Nucleus accumbens (tissue), 56 donors: ENCODE measurements around the gene AKAP5.

Experiments
- DNase-seq, 56 donors: peaks; one replicate each; lab custom pipeline; 2025; lab: John Stamatoyannopoulos, UW

AKAP5 gene

DNA sequence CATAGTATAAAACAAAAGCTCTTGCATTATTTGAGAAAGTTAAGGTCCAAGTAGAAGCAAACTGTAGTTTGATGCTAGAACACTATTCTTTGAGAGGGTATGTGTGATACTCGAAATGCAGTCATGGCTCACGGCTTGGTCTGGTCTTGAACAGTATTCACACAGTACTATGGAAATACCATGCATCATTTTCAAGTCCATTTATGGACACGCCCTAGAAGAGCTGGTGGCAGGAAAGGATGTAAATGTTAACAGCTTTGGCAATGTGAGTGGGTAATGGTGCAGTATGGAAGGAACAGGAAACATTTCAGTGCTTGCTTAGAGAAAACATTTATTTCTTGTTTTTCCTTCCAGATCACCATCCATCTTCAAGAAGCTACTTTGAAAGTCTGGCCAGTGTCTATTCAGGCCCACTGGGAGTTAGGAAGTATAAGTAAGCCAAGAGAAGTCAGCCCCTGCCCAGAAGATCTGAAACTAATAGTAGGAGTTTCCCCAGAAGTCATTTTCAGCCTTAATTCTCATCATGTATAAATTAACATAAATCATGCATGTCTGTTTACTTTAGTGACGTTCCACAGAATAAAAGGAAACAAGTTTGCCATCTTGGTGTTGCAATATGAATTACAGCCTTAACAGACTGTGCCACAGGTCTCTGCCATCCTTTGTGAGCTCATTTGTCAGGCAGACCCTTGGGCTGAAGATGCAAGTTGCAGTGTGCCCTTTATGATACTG lies 5.7 kb upstream of the AKAP5 start:
- DNase-seq: no peak

DNA sequence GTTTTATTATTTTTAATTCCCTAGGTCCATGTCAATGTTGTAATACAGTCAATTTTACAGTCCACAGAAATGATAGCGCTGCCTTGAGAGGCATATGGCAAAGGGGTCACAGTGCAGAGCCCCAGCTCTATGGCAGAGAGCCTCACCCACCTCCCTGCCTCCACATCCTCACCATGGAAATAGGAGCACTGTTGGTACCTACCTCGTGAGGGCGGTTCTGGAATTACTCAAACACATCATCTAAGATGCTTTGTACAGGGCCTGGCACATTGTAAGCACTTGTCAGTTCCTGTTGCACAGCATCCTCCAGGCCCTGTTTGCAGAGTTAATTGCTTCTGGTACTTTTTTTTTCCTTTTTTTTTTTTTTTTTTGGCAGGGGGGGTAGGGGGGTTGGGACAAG lies 4.1 kb upstream of the AKAP5 start:
- peak in 15 of 56 donors; percentile 15 to 73 (median 46) for DNase-seq

DNA sequence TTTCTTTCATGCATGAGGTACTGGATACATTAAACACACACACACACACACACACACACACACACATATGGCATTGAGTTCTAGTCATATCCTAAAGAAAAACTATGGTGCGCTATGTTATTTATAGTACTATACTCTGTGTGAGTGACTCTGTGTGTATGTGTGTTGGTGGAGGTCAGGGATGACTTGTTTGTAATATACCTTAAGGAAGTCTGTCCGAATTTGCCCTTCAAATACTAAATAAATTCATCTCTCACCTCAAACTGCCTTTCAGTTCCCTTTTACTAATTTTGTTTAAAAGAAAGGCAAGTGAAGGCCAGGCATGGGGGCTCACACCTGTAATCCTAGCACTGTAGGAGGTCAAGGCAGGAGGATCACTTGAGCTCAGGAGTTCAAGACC lies 2.1 kb upstream of the AKAP5 start:
- no peak for DNase-seq

DNA sequence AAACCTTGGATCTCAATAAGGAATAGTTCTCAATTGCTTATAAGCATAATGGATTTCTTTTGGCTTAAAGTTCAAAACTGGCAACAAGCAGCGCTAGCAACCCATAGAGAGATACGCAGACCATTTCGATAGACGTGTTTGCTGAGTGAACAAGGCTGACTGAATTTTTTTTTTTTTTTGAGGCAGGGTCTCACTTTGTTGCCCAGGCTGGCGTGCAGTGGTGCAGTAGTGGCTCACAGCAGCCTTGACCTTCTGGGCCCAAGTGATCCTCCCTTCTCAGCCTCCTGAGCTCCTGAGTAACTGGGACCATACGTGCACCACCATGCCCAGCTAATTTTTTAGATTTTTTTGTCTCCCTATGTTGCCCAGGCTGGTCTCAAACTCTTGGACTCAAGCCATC lies 1.4 kb upstream of the AKAP5 start:
- no peak for DNase-seq

DNA sequence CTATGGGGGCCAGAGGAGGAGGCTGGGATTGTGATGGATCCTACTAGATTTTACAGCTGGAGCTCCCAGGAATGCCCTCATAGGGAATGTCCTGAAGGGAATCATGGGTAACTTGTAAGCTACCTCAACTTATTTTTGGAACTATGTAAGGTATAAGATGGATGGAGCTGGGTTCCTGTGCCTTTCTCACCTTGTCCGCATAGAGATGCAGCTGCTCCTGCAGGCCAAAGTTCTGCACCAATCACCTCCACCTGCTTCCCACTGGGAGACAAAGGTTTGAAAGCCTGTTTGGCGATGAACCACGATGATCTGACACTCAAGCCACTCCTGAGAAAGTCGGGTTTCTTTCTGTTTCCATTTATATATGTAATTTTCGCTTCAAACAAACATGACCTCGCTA lies 648 bp upstream of the AKAP5 start:
- DNase-seq: no peak

DNA sequence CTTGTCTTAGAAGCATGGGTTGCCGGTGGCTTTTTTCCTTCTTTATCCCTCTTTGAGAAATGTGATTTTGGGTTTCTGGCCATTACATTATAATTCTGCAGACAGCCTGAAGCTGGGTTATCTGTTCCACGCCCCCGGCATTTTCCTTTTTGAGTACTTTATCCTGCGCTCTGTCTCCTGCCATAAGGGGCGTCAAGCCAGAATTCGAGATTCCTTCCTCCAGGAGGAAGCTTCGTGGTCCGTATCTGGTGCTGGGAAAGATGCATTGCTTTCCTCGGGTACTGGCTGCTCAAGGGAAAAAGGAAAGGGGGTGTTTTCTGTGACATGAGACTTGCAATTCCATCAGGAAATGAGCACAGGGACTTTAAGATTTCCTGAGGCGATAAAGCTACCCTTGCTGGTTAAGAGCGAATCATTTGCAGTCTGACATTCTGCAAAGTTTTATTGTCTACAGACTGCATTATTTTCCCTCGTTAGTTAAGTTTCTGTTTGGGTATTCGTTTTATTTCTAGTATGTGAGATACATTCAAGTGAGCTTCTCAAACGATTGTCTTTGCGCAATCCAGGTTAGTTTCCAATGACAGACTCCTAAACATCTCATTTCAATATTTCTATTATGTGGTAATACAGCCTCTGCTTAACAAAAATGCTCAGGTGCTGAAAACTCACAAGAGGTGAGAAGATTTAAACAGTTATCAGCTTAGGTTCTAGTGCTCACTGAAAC lies 694 bp downstream of the AKAP5 start:
- peak in 18 of 56 donors; percentile 13 to 52 (median 24) for DNase-seq

DNA sequence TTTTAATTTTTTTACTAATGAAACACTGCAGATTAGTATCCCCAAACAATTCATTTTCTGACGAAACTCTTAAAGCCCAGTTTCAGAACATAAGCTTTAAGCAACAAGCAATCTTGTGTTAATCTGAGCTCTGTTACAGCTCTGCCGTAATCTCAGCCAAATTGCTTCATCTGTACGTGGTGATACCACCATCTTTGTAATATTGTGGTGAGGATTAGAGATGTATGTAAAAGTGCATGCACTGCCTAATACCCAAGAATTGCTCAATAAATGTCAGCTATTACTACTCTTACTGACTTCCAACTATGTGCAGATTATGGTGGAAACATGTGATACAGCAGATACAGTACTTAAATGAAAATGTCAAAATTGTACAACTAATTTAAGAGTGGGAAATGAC lies 1.8 kb downstream of the AKAP5 start:
- no peak for DNase-seq

DNA sequence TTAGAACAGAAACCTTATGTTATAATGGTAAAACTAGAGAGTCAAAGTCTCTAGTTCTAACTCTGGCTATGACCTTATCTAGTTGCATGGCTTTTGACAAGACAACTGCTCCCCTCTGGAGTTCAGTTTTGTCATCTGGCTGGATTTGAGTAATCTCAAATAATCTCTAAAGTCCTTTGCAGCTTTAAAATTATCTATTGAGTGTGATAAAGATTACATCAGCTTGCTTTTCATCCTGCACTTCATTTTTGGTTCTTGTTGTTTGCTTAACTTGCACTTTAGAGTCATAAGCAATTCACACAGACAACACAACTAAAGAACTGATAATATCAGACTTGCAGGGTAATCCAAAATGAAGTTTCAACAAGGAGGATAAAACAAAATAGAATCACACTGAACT lies 2.3 kb downstream of the AKAP5 start:
- no peak for DNase-seq

DNA sequence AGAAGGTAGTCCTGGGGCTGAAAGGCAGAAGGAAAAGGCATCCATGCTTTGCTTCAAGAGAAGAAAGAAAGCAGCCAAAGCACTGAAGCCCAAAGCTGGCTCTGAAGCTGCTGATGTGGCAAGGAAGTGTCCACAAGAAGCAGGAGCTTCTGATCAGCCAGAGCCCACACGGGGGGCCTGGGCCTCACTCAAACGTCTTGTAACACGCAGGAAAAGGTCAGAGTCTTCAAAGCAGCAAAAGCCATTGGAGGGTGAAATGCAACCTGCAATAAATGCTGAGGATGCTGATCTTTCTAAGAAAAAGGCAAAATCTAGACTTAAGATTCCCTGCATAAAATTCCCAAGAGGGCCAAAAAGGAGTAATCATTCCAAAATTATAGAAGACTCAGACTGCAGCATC lies 3.2 kb downstream of the AKAP5 start:
- no peak for DNase-seq

DNA sequence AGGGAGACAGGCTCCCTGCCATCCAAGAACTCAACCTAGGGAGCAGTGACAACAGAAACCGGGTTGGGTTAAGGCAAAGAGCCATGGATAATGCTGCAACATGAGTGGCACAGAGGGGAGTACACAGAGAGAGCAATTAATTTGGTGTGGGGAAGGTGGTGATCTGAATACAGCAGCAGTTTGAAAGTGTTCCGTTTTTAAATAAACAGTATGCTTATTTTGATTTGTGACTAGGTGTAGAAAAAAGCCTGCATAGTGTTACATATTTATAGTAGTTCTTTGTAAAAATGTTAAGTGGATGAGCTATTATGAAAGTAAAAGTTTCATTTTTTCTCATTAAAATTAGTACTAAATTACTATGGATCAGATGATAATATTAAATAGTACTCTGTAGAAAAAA lies 8.7 kb downstream of the AKAP5 start:
- no peak for DNase-seq

DNA sequence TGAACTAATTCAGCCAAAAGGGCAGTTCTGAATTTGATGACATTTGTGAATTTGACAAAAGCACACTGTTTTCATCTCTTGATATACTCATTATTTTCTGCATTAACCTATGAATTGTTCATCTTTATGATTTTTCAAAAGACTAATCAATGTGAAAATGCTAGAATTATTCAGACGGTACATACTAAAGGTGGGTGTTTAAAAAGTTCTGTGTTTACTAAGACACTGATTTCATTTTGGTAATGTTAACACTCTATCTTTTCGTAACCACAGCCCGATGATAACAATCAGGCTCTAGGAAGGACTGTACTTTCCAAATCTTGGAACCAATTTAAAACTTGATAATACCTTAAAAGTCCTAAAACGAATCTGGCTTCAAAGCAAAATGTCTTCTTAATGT lies 9.4 kb downstream of the AKAP5 start:
- DNase-seq: no peak

DNA sequence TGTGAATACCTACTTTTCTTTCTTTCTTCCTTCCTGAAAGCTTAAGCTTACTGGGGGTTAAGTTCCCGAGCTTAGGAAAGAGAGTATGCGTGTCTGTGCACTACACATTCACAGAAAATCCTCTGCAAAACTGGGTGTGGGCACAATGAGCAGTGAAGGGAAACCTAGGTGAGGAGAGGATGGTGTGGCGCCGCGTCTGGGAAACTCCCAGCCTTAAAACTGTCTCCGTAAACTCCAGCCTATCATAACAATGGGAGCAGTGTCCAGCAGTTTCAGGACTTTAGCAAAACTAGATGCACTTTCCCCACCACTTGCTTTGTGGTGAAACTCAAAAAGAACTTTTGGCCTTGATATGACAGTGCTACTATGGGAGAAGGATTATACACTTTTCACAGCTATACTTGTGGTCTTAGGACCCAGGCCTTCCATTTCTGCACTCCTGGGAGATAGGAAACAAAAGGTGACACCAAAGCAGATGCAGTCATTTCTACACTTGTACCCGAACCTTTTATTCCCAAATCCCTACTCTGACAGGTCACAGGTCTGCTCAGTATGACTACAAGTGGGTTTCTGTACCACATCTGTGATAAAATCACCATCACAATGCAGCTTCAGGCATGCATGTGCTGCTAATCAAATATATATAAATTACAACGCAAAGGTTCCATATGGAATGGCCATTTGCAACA lies 10.4 kb downstream of the AKAP5 start:
- DNase-seq: no peak

DNA sequence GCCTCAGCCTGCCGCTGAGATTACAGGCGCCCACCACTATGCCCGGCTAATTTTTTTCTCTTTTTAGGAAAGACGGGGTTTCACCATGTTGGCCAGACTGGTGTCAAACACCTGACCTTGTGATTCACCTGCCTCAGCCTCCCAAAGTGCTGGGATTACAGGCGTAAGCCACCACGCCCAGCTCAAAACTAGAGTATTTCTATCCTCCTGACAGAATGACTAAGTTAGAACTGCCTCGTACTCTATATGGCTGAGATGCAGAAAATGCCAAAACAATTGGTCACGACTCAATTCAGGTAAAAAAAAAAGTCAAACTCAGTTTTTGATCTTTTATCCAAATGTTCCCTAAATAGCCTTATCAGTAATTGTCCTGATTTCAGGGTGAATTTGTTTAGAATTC lies 11.1 kb downstream of the AKAP5 start:
- DNase-seq: no peak

DNA sequence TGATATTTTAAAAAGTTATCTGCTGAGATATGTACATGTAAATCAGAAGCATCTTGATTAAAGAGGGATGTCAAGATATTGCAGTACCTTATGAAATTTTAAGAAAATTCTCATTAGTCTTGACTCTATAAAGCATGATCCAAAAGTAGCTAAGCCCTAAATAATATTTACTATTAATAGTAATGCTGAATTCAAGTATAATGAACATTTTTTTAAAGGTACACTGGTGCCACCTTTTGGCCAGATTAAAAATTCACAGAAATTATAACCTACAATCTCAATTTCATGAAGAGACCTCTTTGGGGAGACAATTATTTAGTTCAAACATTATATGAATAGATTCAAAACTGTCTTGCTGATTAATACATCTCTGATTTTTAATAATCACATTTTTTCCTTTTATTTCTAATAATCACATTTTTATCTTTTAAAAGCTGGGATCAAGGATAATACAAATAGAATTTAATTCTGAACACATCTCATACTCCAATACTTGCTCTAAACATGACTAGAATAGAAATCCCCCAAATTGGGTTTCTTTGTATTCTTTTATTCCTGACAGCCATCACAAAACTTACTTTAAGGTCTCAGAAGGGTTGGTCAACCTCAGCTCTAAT lies 13.4 kb downstream of the AKAP5 start:
- no peak for DNase-seq

DNA sequence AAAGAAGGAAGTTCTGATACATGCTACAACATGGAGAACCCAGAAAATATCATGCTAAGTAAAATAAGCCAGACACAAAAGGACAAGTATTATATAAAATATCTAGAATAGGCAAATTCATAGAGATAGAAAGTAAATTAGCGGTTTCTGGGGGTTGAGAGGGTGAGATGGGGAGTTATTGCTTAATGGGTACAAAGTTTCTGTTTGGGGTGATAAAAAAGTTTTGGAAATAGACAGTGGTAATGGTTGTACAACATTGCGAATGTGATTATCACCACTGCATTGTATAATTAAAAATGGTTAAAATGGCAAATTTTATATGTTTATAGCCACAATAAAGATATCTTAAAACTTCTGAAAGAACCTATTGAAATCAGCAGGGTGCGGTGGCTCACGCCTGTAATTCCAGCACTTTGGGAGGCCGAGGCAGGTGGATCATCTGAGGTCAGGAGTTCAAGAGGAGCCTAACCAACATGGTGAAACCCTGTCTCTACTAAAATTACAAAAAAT lies 23.3 kb downstream of the AKAP5 start:
- DNase-seq: no peak

DNA sequence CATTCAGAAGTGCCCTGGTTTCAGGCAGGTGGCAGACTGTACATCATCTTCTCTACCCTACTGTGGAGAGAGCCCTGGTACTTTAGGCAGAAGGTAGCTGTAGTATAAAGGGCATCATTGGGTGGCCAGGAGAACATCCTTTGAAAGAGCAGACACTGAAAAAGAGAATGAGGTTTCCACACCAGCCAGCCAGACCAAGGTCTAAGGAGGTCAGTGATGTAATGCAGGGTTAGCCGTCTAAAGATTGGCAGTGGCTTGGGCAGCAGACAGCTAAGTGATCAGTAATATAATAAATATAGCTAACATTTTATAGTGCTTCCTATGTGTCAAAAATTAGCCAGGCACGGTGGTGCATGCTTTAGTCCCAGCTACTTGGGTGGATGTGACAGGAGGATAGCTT lies 26.3 kb downstream of the AKAP5 start:
- no peak for DNase-seq

DNA sequence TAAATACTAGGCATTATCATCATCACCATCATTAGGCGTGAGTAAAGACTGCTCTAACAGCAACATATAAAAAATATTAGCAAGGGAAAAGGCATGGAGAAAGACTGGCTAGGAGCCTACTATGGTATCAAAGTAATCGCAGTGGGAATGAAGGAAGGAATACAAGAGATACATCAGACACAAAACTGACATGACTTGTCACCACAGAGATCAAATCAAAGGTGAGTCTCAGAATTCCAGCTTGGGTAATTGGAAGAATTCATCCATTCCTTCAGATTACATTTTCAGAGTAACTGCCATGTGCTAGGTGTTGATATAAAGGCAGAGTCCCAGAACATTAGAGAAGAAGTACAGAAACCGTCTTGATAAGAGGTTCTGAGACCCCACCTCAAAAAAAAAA lies 28.2 kb downstream of the AKAP5 start:
- DNase-seq: no peak

DNA sequence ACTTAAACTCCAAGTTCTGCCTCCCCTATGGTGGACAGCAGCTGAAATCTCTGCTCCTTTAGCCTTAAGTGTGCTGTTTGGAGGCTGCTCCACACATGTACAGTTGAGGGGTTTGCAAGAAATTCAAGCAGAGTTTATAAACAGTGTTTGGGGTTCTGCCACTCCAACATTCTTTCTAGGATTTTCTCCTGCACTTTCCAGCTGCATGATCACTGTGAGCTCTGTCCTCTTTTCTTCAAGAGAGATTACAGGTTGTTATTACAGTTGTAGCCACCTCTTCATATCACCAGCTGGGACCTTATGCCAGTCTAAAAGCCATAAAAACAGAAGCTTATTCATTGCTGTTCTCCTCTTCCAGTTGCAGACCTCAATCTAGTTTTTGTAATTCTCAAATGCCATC lies 30.0 kb downstream of the AKAP5 start:
- DNase-seq: no peak

DNA sequence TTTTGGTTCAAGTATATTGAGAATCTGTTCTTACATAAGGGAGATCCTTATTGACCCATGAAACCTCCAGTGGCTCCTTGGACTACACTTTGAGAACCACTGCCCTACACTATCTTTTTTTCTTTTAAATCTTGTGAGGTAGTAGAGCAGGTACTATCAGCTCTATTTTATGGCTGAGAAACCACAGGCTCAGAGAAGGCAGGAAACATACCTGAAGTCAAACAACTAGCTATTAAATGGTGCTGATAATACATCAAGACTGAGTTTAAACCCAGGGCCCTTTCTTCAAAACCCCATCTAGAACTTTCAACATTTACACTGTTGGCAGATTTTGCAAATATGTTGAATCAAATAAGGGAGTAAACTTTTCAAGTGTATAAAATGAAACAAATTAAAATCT lies 31.5 kb downstream of the AKAP5 start:
- DNase-seq: no peak

DNA sequence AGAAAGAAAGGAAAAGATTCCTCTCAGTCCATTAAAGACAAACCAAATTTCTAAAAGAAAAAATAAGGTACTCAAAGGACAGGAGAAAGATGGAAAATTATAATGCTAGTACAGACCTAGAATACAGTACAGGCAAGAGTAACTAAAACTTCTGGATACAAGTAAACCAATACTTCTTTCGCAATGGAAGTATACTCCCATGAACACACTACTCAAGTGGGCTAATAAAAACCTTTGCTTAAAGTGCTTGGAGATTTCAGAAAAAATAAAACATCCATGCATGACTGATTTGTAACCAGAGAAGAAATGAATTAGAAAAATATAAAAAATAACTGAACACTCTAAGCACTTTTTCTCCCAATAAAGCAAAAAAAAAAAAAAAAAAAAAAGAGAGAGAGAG lies 34.8 kb downstream of the AKAP5 start:
- no peak for DNase-seq
